HepG2 (cell line): Measurements from ENCODE around the gene SF1. TPM values are rescaled to one million over a fixed set of nuclear protein-coding genes. Genes with fewer than 3 reads are reported as not detected.

Experiments used
- CBFB ChIP-seq: sonication (generic); formaldehyde crosslinking; IDR thresholded peaks from 2 replicates; pipeline ENCODE4 v1.4.0; 2020; ENCODE audit warnings: missing genetic modification reagents
- CBX1 ChIP-seq: IDR thresholded peaks from one replicate; pipeline ENCODE4 v1.6.1; 2016; ENCODE audit warnings: antibody characterized with exemption, low read depth
- HDAC1 ChIP-seq: sonication (generic); formaldehyde crosslinking; IDR thresholded peaks from 2 replicates; pipeline ENCODE4 v1.5.1; 2020; ENCODE audit warnings: mild to moderate bottlenecking, missing genetic modification reagents
- HNRNPL ChIP-seq: fragments of 200-400 bp; formaldehyde crosslinking; IDR thresholded peaks from 2 replicates; pipeline ENCODE4 v1.6.1; 2017; ENCODE audit warnings: mild to moderate bottlenecking, low read depth, low read length
- HOXA3 ChIP-seq: sonication (generic); formaldehyde crosslinking; IDR thresholded peaks from 2 replicates; pipeline ENCODE4 v1.5.0; 2020; ENCODE audit warnings: missing genetic modification reagents
- MAZ ChIP-seq, 2 experiments: sonication (generic) in 1 of 2; formaldehyde crosslinking in 1 of 2; IDR thresholded peaks; 2 replicates each; pipeline versions ENCODE4 v1.5.0 to v1.6.1; 2012 to 2020; ENCODE audit warnings: low read depth in 2 of 2, mild to moderate bottlenecking in 2 of 2, borderline replicate concordance in 1 of 2, improper control_type of control experiment in 1 of 2, low read length in 1 of 2, missing genetic modification reagents in 1 of 2, moderate library complexity in 1 of 2
- NONO ChIP-seq, 2 experiments: fragments of 450-650 bp in 1 of 2; sonication (generic) in 1 of 2; formaldehyde crosslinking in 1 of 2; IDR thresholded peaks in 1 of 2; conservative IDR thresholded peaks in 1 of 2; 2 replicates each; pipeline versions ENCODE4 v1.6.1 to v1.8.0; 2017 to 2022; ENCODE audit warnings: mild to moderate bottlenecking in 1 of 2, missing genetic modification reagents in 1 of 2, moderate library complexity in 1 of 2
- PHF8 ChIP-seq: sonication (generic); formaldehyde crosslinking; IDR thresholded peaks from 2 replicates; pipeline ENCODE4 v1.5.0; 2020; ENCODE audit warnings: missing genetic modification reagents
- RAD21 ChIP-seq: fragments of 450-650 bp; formaldehyde crosslinking; IDR thresholded peaks from 2 replicates; pipeline ENCODE4 v1.5.0; 2020; ENCODE audit warnings: mild to moderate bottlenecking
- SP1 ChIP-seq, 2 experiments: fragments of 450-650 bp in 1 of 2; sonication (generic) in 1 of 2; formaldehyde crosslinking in 1 of 2; IDR thresholded peaks; 2 replicates each; pipeline versions ENCODE4 v1.4.0 to v1.6.1; 2016 to 2020; ENCODE audit warnings: missing genetic modification reagents in 1 of 2
- TAF1 ChIP-seq: sonication (generic); formaldehyde crosslinking; IDR thresholded peaks from 2 replicates; pipeline ENCODE4 v1.4.0; 2020; ENCODE audit warnings: missing genetic modification reagents
- XBP1 ChIP-seq: sonication (generic); formaldehyde crosslinking; IDR thresholded peaks from 2 replicates; pipeline ENCODE4 v1.5.0; 2020; ENCODE audit warnings: missing genetic modification reagents
- ZFX ChIP-seq: sonication (generic); formaldehyde crosslinking; IDR thresholded peaks from 2 replicates; pipeline ENCODE4 v1.4.0; 2020; ENCODE audit warnings: mild to moderate bottlenecking, low read depth, missing genetic modification reagents, moderate library complexity
- ZMYM3 ChIP-seq: sonication (generic); formaldehyde crosslinking; IDR thresholded peaks from 2 replicates; pipeline ENCODE4 v1.5.1; 2020; ENCODE audit warnings: mild to moderate bottlenecking, missing genetic modification reagents
- ZNF629 ChIP-seq: sonication (generic); formaldehyde crosslinking; conservative IDR thresholded peaks from 2 replicates; pipeline ENCODE4 v1.5.0; 2020; ENCODE audit warnings: missing genetic modification reagents
- ZNF790 ChIP-seq: sonication (generic); formaldehyde crosslinking; IDR thresholded peaks from 2 replicates; pipeline ENCODE4 v1.8.0; 2022; ENCODE audit warnings: missing genetic modification reagents, mild to moderate bottlenecking, borderline replicate concordance
- polyA plus RNA-seq, 8 experiments: library from polyadenylated mRNA; depleted of rRNA in 3 of 8; stranded (reverse) in 7 of 8; unstranded in 1 of 8; fragments of >200 nt; fragmentation: Illumina TruSeq in 4 of 8; extraction: Trizol in 4 of 8; gene quantifications; 2 replicates each; pipeline versions ENCODE4 v1.2.1 to v1.2.3, GENCODE V29; 2011 to 2016; ENCODE audit warnings: low read depth in 4 of 8, missing spikeins in 1 of 8, mixed read lengths in 1 of 8; ENCODE audit not compliant: insufficient read depth in 1 of 8
- total RNA-seq, 5 experiments: library from RNA; depleted of rRNA; stranded (reverse); fragments of >200 nt; fragmentation: Illumina TruSeq; extraction: Trizol; gene quantifications; 2 replicates each; pipeline ENCODE4 v1.2.3, GENCODE V29; 2016; ENCODE audit warnings: low read depth in 1 of 5
- TF ChIP-seq, protein P1 (sequence below): sonication (generic); formaldehyde crosslinking; IDR thresholded peaks from 2 replicates; pipeline ENCODE4 v1.4.0; 2020; ENCODE audit warnings: missing genetic modification reagents, borderline replicate concordance
- TF ChIP-seq, protein P2 (sequence below): IDR thresholded peaks from 2 replicates; pipeline ENCODE4 v1.6.1; 2012; ENCODE audit warnings: inconsistent platforms
- TF ChIP-seq, protein P3 (sequence below): sonication (generic); formaldehyde crosslinking; IDR thresholded peaks from 2 replicates; pipeline ENCODE4 v1.5.0; 2020; ENCODE audit warnings: missing genetic modification reagents

The SF1 gene
- total and polyA plus RNA-seq, 2 of the 13 experiments (the other 11 are each of a cell fraction or from before 2014, with no cell fraction given) = 55.5 to 70.4 TPM

DNA sequence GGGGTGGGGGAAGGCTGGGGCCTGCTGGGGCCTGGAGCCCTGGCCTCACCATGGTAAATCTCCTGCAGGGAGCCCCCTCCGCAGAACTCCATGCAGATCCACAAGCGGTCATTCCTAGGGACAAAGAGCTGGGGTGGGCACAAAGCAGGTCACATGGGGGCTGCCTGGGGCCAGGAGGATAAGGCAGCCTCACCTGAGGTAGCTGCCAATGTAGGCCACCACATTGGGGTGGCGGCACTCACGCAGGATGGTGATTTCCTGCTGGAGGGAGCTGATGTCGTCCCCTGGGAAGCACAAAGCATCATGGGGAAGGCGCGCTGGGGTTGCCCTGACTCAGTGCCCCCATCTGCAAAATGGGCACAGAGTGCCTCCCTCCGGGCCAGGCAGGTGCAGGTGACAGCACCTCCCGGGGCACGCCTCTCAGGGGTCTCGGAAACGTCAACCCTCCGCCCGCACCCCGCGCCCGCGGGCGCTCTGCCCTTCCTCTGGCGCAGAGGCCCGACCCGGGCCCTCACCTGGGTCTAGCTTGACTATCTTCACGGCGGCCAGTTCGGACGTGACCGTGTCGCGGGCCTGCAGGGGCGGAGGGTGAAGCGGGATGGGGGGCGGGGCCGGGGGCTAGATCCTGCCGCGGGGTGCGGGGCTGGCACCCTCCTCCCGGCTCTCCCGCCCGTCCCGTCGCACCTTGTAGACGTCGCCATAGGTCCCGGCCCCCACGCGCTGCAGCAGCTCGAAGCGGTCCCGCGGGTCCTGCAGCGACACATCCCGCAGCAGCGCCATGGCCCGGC is 24.2 kb upstream of the SF1 start (continued):
- no peak for TF ChIP-seq NONO (IDR thresholded peaks at IDR 0.05)
- 0 out of 2 replicates have a peak, but pooled peaks have one; percentile 30 for TF ChIP-seq NONO (CRISPR knock-in tag; conservative IDR thresholded peaks at IDR 0.05)
- TF ChIP-seq RAD21 = no peak
- TF ChIP-seq ZFX (CRISPR knock-in tag) = 0 out of 2 replicates have a peak, but pooled peaks have one; percentile 14
- TF ChIP-seq PHF8 (CRISPR knock-in tag) = 0 out of 2 replicates have a peak, but pooled peaks have one; percentile 36
- TF ChIP-seq SP1 (IDR thresholded peaks at IDR 0.05) = no peak
- peak; percentile 3; the same call in 1 of the 2 replicates for TF ChIP-seq SP1 (CRISPR knock-in tag; IDR thresholded peaks at IDR 0.05)
- TF ChIP-seq CBX1 = no peak
- 0 out of 2 replicates have a peak, but pooled peaks have one; percentile 59 for TF ChIP-seq HNRNPL
- no peak for TF ChIP-seq XBP1 (CRISPR knock-in tag)
- TF ChIP-seq, protein P1, sequence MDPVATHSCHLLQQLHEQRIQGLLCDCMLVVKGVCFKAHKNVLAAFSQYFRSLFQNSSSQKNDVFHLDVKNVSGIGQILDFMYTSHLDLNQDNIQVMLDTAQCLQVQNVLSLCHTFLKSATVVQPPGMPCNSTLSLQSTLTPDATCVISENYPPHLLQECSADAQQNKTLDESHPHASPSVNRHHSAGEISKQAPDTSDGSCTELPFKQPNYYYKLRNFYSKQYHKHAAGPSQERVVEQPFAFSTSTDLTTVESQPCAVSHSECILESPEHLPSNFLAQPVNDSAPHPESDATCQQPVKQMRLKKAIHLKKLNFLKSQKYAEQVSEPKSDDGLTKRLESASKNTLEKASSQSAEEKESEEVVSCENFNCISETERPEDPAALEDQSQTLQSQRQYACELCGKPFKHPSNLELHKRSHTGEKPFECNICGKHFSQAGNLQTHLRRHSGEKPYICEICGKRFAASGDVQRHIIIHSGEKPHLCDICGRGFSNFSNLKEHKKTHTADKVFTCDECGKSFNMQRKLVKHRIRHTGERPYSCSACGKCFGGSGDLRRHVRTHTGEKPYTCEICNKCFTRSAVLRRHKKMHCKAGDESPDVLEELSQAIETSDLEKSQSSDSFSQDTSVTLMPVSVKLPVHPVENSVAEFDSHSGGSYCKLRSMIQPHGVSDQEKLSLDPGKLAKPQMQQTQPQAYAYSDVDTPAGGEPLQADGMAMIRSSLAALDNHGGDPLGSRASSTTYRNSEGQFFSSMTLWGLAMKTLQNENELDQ (CRISPR knock-in tag) = no peak
- peak; percentile 1; the same call in 1 of the 2 replicates for TF ChIP-seq HOXA3 (CRISPR knock-in tag)
- TF ChIP-seq MAZ (IDR thresholded peaks at IDR 0.05; ENCODE audit: borderline replicate concordance, low read depth, low read length) = no peak
- 0 out of 2 replicates have a peak, but pooled peaks have one; percentile 11 for TF ChIP-seq MAZ (CRISPR knock-in tag; IDR thresholded peaks at IDR 0.05; ENCODE audit: low read depth)
- TF ChIP-seq CBFB (CRISPR knock-in tag) = 0 out of 2 replicates have a peak, but pooled peaks have one; percentile 1
- peak; percentile 7; the same call in 1 of the 2 replicates for TF ChIP-seq TAF1 (CRISPR knock-in tag)
- 0 out of 2 replicates have a peak, but pooled peaks have one; percentile 4 for TF ChIP-seq HDAC1 (CRISPR knock-in tag)
- peak; percentile 97 for TF ChIP-seq ZNF629 (CRISPR knock-in tag)
- TF ChIP-seq, protein P2, sequence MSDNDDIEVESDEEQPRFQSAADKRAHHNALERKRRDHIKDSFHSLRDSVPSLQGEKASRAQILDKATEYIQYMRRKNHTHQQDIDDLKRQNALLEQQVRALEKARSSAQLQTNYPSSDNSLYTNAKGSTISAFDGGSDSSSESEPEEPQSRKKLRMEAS = peak; percentile 38; the same call in 1 of the 2 replicates
- TF ChIP-seq, protein P3, sequence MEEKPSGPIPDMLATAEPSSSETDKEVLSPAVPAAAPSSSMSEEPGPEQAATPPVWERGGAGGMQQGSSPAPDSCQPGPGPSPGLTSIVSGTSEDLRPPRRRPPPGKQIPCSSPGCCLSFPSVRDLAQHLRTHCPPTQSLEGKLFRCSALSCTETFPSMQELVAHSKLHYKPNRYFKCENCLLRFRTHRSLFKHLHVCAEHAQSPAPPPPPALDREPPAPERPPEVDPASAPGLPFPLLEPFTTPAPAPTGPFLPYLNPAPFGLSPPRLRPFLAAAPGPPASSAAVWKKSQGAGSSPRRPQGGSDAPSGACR (CRISPR knock-in tag) = peak; percentile 28; the same call in 1 of the 2 replicates
- TF ChIP-seq ZNF790 (CRISPR knock-in tag) = 0 out of 2 replicates have a peak, but pooled peaks have one; percentile 26
- peak; percentile 86 for TF ChIP-seq ZMYM3 (CRISPR knock-in tag)
